HG03280 (cell line): ENCODE data around the gene HUNK.

Experiments used
- ATAC-seq: cut with Tn5 transposase; IDR thresholded peaks from one replicate; pipeline ENCODE4 v1.9.1; 2021; ENCODE audit warnings: mild to moderate bottlenecking, moderate library complexity; ENCODE audit not compliant: unreplicated experiment

Gene HUNK

DNA sequence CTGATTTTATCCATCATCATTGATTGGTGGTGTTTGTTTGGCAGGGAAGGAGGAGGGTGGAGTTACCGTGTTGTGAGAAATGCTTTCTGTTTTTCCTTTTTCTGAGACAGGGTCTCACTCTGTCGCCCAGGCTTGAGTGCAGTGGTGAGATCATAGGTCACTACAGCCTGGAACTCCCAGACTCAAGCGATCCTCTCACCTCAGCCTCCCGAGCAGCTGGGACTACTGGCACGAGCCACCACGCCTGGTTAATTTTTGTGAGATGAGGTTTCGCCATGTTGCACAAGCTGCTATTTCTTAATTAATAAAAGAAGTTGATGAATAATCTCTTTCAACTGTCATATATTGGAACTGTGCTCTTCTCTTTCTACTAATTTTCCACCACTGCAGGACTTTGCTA is 44.3 kb downstream of the HUNK start:
- no peak for ATAC-seq

DNA sequence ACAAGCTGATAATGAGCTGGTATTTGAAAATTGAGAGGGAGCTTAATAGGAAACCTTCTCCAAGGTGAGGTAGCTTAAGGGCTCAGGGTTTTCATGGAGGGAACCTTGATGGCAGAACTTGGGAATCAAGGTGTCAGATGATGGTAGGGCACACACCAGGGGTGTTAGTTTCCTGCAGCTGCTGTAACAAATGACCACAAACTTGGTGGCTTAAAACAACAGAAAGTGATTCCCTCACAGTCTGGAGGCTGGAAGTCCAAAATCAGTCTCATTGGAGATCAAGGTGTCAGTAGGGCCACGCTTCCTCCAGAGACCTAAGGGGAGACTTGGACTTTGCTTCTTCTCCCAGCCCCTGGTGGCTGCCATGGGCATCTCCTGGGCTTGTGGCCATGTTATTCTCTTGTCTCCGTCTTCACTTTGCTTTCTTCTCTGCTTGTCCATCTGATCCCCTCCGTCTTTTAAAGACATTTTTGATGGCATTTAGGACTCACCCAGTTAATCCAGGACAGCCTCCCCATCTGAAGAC is 45.5 kb downstream of the HUNK start:
- no peak for ATAC-seq

DNA sequence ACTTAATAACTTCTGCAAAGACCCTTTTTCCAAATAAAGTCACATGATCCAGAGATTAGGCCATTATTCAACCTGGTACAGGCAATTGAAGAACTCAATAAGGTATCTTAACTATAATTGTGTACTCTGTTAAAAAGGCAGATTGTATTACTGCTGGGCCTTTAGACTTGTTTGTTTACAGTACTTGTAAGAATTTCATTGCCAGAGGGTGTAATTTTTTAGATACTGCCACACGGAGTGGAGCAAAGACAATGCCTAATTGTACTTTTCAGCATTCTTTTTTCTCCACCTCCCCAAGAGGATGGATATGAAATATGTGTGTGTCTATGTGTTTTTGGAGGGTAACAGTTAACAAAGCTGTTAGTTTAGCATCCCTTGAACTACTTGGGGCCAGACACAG is 47.5 kb downstream of the HUNK start:
- no peak for ATAC-seq

DNA sequence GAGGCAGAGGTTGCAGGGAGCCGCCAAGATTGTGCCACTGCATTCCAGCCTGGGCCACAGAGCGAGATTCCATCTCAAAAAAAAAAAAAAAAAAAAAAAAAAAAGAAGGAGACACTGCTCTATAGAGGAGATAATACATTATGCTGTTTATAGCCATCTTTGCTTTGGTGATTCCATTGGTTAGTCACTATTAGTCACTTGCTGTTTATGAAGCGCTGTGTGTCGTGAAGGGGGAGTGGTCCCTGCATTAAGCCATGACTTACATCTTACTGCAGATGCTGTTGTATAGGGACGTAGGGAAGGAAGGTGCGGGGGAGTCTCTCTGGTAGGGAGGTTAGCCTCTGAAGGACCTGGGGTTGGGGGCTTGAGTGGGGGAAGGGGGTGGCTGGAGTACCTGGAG is 48.3 kb downstream of the HUNK start:
- no peak for ATAC-seq

DNA sequence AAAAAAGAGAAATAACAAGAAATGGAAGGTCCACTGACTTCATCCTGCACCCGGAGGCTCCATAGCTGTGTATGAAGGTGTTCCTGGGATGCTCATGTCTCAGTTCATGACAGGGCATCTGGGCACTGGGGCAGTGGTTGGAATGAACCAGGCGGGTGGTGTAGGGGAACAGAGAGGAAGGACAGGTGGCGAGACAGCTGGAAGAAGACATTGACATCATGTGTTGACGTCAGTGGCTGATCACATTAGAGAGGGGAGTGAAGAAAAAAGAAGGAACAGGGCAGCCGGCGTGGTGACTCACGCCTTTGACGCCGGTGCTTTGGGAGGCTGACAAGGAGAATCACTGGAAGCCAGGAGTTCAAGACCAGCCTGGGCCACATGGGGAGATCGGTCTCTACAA is 50.1 kb downstream of the HUNK start:
- ATAC-seq = no peak

DNA sequence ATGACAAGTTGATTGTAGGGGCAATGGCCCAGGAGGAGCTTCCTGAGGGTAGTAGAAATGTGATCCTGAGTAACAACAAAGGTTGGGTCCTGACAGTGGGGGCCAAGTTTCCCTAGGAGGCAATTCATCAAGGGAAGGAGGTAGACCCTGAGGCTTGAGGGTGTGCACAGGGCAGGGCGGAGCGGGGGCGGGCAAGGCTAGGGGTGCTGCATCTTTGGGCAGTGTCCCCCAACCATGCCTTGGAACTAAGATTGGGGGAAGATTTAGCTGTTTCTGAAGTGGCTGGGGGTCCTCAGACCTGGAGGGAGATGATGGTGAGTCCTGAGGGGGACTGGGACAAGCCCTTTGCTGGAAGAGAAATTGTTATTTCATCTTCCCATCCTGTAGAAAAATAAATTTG is 50.9 kb downstream of the HUNK start:
- ATAC-seq = no peak

DNA sequence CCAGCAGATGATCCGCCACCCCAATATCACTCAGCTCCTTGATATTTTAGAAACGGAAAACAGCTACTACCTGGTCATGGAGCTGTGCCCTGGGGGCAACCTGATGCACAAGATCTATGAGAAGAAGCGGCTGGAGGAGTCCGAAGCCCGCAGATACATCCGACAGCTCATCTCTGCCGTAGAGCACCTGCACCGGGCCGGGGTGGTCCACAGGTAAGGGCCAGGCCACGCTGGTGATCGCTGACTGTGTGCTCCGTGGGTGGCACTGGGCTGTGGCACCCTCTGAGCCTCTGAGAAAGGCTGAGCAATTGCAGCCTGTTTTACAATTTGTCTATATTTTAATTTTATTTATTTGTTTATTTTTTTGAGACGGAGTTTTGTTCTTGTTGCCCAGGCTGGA is 51.7 kb downstream of the HUNK start:
- ATAC-seq = no peak

DNA sequence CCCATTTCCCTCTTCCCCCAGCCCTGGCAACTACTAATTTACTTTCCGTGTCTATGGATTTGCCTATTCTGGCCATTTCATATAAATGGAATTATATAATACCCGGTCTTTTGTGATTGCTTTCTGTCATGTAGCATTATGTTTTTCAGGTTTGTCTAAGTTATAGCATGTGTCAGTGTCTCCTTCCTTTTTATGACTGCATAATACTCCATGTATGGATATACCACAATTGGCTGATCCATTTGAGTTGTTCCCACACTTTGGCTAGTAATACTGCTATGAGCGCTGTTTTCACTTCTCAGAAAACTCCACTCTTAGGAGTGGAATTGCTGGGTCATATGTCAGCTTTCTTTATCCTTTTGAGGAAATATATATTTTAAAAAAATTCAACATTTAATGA is 53.7 kb downstream of the HUNK start:
- ATAC-seq = no peak

DNA sequence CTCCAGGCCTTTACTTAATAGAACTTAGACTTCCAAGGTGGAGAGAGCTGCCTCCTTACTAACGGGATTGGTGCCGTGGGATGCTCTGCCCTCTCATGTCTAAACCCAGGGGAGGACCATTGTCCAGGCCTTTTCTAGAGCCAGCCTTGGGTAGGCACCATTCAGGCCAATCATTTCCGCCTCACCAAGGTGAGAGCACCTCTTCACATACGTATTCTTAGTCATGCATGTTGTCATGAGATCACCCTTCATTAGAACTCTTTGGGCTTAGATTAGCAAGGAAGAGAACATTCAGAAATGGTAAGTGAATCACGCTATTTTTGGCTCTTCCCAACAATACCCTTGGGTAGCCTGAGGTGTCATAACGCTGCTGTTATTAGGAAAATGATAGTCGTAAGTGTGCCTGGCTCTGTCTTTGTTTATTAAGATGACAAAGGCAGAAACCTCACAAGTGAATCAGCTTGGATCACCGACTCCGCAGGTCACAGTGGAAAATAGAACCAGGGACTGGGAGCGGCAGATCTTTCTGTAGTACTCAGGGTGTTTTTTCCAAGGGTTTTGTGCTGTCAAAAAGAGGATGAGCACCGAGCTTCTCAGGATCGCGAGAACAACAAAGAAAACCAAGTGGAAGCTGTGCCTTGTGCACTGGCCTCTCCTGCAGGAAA is 55.0 kb downstream of the HUNK start:
- no peak for ATAC-seq

DNA sequence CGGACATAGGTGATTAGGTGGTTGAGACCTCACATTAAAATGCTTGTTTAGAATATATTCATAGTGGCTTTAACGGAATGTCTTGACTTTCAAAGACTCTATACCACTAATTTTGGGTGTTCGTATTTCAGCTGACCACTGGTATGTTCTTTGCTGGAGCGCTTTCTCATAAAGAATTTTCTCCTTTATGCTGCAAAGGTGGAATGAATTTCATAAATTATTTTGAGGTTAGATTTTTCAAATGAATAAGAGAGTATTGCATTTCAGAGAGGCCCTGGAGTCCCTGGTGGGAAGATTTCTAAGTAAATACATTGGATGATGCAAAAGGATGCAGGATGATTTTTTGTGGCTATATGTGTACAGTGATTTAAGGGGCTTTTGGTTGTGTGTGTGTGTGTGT is 55.8 kb downstream of the HUNK start:
- no peak for ATAC-seq

DNA sequence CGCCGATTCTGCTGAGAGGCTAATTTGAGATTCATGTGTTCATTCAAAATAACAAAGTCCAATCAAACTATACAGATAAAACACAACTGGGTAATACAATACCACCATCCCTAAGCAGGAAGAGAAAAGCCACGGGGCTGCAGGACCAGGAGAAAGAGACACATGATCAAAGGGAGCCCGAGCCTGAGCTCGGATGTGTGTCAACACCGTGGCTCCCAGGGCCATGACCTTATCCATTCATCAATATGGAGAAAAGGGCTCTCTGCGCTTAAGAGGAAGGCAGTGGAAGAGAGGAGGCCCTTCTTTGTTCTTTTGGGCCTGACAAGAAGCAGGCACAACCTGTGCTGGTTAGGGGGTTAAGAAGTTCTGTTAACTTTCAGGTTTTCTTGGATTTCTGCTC is 56.7 kb downstream of the HUNK start:
- ATAC-seq = no peak

DNA sequence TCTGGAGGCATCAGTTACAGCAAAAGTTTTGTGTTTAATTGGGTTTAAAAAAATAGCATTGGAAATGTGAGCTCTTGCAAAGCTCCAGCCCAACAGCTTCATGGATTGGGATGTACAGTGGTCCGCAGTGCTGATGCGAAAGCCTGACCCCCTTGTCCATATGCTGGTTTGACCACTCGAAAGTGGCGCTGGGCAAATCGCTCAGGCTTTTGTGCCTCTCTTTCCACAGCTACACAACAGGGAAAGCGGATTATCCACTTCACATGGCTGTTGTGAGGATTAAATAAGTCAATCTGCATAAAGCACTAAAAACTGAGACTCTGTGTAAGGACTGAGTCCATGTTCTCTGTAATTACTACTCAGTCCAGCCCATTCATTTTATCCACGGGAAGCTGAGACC is 57.2 kb downstream of the HUNK start:
- ATAC-seq = no peak

DNA sequence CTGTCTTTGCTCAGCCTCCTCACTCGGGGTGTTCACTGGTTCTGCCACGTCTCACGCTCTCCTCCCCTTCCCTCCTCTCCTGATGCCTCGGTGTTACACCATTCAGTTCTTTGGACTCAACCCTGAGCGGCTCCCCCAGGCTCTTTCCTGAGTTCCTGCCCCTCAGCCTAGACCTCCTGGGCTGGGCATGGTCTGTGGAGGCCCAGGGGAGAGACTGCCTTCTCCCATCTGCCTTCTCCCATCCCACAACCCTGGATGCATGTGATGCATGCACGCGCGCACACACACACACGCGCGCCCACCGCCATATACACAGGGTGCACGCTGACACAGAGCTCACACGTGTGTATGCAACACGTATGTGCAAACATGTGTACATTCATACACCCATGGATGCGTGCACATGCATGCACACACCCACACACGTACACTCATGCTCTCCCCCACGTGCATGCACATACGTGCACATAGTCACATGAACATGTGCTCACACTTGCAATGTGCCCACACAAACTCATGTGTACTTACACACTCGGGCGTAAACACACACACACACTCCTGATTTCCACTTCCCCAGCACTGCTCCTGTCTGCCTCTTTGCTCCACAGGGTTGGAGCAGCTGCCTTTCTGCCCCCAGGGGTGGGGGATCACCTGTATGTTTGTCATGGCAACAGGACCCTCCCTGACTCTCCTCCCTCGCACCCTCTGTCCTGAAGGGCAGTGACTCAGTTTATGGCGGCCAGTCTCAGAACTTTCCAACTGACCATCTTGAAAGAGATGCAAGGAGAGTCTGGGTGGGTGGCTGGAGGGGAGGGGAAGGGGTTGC is 59.0 kb downstream of the HUNK start:
- ATAC-seq = no peak

DNA sequence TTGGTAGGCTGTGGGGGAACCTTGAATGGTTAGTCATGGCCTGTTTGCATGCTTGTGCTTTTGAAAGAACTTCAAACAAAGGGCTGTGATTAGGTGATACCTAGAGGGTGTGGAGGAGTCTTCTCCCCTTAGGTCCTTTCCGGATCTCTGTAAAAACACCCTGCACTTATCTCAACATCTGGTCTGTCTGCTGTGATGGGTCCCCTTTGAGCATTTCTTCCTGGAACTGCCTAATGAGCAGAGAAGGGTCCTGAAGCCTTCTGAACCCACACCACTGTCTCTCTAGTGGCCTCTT is 59.6 kb downstream of the HUNK start:
- no peak for ATAC-seq

DNA sequence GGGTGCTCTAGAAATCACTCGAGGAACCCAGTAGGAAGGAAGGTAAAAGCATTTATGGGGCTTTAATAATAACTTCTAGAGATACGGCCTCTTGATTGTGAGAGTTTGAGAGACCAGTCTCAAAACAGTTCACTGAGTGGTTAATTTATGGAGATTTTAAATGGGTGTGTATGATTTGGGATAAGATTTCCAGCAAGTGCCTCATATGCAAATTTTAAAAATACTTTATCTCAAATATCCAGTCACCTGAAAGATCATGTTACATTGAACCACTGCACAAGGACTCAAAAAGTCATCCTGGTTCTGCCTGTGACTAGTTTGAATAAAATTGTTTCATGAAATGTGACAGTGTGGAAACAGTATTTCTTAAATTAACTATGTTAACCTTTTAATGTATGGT is 64.5 kb downstream of the HUNK start:
- no peak for ATAC-seq

DNA sequence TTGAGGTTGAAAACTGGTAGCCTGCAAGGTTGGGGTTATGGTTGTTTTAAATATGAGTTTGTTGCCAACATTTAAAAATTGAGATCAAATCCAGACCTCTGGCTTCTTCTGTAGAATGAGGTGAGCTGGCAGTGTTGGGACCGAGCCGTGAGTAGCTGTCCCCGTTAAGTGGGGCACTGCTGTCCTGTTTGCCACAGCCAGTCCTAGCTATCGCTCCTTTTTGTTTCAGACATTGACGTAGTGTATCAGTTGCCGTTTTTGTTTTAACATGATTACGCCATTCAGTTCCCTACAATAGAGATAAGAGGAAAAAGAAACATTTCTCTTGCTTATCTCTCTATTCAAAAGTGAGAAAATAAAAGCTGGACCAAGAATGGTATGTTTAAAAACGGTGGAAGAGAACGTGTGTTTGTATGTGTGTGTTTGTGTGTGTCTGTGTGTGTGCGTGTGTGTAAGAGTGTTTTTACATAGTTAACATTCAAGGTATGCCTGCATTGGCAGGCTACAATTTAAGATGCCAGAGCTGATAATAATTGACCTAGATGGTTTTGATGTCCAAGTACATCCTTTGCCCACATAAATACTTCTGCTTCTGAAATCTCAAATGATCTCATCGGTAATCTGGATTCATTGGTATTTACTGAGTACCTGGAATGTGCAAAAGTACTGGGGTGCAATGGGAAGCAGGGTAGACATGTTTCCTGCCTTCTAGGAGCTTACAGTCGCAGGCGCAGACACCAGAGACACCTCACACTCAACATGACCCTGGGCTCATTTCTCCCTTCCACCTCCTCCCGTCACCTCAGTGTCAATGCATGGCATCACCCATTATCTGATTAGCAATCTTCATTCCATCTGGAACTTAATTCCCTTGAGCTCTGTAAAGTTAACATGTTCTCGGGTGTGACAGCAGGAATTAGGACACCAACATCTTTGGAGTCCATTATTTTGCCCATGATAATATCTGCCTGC is 65.8 kb downstream of the HUNK start:
- ATAC-seq = no peak

DNA sequence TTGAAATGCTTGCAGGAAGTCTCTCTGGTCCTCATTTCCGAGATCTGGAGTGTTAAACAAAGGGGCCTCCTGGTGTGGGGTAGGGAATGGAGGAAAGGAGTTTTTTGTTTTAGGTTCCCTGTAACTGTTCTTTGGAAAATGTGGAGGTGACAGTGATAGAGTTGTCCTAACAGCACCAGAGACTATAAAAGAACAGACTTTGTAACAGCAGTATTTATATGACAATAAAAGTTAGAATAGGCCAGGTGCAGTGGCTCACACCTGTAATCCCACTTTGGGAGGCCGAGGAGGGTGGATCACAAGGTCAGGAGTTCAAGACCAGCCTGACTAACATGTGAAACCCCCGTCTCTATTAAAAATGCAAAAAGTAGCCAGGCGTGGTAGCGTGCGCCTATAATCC is 68.9 kb downstream of the HUNK start:
- no peak for ATAC-seq

DNA sequence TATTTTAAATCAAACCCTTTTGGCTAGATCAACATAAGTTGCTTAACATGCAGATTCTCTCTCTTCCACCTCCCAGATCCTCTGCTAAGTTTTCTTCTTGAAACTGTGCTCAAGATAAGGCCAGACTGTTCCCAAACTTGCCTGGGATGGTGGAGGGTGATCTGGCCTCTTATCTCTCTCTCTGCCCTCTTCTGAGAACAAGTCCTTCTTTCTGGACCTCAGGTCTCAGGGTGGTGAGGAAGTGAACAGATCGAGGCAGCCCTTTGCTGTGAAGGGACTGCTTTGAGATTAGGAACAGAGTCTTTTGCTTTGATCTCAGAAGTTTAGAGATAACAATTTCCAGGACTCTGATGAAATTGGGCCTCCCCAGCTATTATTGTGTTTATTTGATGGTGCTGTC is 70.7 kb downstream of the HUNK start:
- no peak for ATAC-seq

DNA sequence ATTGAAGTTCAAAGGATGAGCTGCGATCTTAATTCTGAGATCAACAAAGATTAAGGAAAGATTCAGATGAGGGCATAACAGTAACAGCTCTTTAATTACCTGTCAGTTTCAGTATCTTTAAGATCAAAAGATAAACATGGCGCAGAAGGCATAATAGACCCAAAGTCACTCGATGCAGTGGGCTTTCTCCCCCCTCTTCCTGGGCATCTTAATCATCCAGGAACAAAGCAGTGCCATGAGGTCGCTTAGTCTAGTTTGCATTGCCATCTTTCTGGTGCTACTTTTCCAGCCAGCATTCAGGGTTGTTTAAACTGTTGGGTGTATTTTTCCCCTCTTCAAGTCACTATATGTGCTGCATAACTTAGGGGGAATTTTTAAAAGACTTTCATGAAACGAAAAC is 72.3 kb downstream of the HUNK start:
- no peak for ATAC-seq

DNA sequence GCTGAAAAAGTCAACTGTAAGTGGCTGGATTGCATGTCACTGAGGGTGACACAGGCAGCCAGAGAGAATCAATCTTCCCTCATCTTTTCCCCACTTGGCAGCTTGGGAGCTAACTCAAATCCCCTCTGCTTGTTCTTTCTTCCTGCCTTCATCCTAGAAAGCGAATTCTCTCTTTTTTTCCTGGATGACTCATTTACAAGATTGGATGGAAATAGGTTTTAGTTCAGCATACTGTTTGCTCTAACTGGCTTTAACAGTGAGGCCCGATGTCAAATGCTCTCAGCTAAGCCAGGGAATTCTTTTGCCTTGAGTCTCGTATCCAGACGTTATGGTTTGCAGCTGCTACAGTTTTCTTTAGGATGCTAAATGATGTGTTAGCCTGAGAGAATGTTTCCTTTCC is 72.7 kb downstream of the HUNK start:
- ATAC-seq = no peak

DNA sequence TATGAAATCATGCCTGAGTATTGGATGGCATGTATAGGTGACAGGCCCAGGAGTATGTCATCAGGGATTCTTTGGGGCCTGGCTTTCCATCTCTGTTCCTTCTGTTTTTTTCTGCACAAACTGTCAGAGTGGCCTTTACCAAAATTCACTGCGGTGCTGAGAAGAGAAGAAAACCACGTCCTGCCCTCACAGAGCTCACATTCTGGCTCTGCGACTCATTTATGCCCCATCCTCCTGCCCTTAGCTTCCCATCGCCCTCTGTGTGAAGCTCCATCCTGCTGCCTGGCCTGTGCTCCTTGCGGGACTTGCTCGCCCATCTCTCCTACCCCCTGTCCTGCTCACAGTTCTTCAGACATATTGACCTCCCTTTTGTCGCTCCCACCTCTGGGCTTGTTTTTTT is 73.4 kb downstream of the HUNK start:
- ATAC-seq = no peak
